HG03575 (cell line): ENCODE measurements around the gene POMT2.
"Not testable (repeated sequence)": the region's sequence is repeated elsewhere in the genome, so short reads cannot be mapped to it uniquely, and the experiment has no call there.

ENCODE experiments used
- ATAC-seq: cut with Tn5 transposase; IDR thresholded peaks from one replicate; pipeline ENCODE4 v1.9.1; 2021; ENCODE audit not compliant: unreplicated experiment, insufficient number of reproducible peaks, low FRiP score; ENCODE audit errors: extremely low read depth

The POMT2 gene, protein sequence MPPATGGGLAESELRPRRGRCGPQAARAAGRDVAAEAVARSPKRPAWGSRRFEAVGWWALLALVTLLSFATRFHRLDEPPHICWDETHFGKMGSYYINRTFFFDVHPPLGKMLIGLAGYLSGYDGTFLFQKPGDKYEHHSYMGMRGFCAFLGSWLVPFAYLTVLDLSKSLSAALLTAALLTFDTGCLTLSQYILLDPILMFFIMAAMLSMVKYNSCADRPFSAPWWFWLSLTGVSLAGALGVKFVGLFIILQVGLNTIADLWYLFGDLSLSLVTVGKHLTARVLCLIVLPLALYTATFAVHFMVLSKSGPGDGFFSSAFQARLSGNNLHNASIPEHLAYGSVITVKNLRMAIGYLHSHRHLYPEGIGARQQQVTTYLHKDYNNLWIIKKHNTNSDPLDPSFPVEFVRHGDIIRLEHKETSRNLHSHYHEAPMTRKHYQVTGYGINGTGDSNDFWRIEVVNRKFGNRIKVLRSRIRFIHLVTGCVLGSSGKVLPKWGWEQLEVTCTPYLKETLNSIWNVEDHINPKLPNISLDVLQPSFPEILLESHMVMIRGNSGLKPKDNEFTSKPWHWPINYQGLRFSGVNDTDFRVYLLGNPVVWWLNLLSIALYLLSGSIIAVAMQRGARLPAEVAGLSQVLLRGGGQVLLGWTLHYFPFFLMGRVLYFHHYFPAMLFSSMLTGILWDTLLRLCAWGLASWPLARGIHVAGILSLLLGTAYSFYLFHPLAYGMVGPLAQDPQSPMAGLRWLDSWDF

DNA sequence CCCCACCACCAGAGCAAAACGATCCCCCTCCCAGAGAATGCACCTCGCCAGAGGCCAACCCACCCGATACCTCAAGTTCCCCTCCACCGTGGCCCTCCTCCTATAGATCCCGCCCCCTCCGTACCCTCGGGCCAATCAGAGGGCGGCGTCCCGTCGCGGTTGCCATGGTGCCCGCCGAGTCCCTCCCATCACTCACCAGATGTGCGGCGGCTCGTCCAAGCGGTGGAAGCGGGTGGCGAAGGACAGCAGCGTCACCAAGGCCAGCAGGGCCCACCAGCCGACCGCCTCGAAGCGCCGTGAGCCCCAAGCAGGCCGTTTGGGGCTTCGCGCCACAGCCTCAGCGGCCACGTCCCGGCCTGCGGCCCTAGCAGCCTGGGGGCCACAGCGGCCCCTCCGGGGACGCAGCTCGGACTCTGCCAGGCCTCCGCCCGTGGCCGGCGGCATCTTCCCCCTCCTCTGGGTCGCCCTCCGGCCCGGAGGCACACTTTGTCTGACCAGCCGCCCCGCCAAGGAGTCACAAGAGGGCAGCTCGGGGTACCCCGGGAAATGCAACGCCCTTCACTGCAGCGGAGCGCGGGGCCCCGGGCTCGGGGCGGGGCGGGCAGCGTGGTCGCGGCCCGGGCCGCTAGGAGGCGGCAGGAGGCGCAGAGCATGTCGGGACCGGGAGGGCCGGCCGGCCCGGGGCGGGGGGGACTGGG is at the start of gene POMT2:
Gene POMT2 (minus strand): TSS at position 646 of the 698 bp plus-strand sequence. CDS start 202 bp downstream, at position 444.
- ATAC-seq, result peak; percentile 50

DNA sequence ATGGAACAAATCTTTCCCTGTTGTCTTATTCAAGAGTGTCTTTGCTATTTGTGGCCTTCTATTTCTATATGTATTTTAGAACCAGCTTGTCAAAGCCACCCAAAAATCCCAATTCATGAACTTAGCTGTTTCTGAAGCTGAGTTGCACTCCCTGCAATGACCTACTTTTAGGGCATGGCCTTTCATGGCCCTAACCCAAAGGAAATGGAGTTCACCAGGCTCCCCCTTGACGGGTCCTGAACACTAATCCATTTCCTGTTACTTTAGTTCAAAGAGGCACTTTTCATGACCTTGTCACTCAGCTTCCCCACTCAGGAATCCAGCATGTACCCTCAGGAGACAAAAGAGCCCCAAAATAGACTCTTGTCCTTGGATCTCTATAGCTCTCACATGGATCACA is 48.6 kb upstream of the POMT2 start:
- no peak for ATAC-seq

DNA sequence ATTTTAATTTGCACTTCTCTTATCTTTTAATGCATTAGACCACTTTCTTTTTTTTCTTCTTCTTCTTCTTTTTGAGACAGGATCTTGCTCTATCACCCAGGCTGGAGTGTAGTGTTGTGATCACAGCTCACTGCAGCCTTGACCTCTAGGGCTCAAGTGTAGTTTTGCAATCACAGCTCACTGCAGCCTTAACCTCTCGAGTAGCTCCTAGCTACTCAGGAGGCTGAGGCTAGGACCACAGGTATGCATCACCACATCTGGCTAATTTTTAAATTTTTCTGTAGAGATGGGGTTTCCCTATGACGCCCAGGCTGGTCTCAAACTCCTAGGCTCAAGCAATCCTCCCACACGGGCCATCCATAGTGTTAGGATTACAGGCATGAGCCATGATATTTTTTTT is 43.5 kb upstream of the POMT2 start:
- ATAC-seq, result no peak

DNA sequence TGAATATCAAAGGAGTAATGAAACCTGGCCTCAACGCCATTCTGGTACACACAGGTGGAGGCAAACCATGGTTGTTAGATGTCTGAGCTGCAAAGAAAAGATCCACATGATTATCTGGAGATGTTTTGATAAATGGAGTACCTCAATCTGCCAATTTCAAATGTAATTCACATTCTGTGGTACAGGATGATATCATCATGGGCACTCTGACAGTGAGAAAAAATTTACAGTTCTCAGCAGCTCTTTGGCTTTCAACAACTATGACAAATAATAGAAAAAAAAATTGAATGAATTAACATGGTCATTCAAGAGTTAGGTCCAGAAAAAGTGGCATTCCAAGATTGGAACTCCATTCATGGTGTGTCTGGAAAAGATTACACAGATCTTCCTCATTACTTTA is 38.9 kb upstream of the POMT2 start:
- no peak for ATAC-seq

DNA sequence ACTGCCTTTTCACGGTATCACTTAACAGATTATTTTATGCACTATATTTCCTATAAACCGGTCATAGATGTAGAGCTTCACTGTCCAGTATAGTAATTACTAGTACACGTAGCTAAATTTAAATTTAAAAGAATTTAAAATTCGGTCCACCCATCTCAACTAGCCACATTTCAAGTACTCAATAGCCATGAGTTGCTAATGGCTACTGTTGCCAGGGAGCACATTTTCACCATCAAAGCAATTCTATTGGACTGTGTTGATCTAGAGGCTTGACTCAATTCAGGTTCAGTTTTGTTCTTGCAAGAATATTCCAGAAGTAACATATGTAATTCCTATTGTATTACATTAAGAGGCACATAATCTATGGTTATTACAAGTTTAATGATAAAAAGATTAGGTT is 36.2 kb upstream of the POMT2 start:
- ATAC-seq, result no peak

DNA sequence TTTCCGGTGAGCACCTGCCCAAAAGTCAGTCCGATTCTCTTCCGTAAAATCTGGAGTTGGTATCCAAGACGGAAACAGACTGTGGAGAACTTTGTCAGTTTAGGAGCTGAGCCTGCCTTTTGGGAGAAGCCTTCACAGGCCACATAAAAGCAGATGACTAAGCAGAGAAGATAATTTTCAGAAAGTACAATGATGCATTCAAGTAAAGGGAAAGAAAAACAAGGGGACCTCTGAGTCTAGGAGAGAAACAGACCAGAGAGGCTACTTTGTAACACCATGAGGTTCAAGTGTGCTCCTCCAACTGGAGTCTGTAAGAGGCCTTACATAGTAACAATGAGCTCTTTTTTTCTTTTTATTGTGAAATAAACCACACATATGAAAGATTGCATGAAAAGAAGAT is 35.1 kb upstream of the POMT2 start:
- no peak for ATAC-seq

DNA sequence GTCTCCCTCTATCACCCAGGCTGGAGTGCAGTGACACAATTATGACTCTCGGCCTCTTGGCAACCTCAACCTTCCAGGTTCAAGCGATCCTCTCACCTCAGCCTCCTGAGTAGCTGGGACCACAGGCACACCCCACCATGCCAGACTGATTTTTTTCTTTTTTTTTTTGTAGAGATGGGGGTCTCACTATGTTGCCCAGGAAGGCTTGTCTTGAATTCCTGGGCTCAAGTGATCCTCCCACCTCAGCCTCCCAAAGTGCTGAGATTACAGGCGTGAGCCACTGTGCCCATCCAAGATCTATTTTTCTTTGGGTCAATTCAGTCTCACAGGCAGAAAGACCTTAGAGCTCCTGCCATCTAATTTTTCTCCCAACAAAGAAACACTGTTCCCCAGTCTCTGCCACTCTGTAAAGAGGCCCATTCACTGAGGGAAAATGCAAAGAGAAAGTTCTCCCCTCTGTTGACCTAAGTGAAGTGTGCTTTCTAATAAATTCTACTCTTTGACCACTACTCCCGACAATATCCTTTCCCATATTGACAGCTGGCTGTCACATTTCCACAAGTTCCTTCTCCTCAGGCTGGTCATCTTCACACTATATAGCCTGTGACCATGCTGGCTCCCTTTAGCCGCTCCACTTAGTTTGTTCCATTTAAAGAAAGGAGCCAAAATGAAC is 32.9 kb upstream of the POMT2 start:
- ATAC-seq, result no peak

DNA sequence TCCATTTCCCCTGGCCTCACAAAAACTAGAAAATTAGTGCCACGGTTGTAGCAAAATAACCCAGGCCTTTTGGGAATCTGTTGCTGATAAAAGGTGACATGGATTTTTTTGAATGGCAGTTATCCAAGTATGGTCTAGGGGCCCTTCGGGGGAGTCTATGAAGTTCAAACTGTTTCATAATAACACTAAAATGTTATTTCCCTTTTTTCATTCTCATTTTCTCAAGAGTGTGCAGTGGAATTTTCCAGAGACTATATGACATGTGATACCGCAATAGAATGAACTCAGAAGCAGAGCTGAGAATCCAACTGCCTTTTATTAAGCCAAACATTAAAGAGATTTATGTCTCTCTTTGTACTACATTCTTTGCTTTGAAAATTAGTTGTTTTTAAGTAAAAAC is 27.1 kb upstream of the POMT2 start:
- ATAC-seq, result no peak

DNA sequence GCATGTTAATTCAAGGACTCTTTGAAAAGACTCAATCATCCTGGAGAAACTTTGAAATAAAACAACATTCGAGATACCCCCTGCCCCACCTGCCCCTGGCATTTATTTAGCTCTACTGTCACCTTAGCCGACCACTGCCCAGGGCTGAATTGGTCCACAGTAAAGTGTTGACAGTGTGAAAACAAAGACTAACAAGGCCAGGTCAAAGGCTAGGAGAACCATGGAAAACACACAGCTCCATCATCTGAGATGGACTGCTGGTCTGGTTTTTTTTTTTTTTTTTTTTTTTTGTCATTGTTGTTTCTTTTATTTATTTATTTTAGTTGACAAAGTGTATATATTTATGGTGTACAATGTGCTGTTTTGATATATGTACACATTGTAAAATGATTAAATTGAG is 25.8 kb upstream of the POMT2 start:
- ATAC-seq, result no peak

DNA sequence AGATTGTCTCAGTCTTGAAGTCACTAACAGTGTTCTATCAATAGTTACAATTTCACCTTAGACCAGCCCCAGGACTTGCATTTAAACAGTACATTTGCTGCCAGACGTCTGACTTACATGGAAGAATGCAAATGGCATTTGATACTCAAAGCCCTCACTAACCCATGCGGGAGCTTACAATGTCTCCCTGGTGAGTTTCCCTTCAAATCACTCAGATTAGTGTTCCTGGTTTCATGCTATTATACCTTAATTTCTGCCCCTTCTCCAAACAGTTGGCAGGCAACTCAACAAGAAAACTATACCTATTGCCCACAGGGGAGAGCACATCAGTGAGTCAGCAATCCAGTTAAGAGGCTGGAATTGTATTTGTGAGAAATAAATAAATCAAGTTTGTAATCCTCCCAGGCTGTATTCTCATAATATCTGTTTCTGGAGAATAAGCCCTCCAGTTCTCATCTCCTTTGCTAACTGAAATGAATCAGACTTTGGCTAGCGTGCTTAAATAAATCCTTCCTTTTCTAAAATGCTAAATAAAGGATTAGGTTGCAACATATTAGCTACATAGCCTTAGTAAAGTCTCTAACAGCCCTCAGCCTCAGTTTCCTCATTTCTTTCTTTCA is 23.8 kb upstream of the POMT2 start:
- no peak for ATAC-seq

DNA sequence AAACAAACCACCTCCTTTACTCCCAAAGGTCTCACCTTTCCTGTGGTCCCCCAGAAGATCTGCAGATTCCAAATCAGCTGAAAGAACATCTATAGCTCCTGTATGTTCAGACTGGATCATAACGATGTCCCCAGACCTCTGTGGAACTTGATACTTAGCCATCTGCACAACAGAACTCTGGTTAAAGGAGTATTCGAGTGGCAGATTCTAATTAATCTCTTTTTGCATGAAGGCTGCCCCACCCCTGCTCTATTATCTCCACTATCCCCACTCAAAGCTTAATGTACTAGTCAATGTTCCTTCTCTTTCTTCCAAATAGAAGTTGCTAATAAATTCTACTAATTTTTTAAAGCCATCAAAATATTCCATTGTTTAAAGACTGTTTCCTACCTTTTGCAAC is 23.0 kb upstream of the POMT2 start:
- no peak for ATAC-seq

DNA sequence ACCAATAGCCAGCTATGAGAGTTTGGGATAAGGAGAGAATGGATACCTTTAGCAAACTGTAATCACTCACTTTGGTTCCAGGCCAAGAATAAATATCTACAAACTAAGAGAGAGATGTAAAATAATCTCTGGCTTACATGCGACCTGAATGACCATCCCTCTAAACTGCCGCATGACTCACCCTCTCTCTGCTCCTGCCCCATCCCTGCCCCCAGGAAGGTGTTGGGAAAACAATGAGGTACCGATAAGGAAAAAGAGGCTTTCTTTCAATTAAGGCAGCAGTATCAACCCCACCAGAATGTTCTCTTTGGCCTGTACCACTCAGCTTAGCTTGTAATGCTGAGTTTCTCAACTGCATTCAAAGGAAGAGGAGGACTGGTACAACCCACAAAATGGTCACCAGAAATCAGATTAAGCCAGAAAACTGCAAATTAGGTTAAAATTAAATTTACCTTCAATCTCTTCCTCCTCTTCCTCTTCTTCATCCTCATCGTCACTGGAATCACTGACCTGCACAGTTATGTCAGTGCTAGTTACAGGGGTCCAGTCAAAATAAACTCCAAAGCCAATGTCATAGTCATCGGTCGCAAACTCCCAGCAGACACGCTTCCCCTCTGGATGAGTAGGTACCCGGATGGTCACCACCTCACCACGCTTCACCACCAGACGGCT is 22.2 kb upstream of the POMT2 start:
- ATAC-seq, result no peak

DNA sequence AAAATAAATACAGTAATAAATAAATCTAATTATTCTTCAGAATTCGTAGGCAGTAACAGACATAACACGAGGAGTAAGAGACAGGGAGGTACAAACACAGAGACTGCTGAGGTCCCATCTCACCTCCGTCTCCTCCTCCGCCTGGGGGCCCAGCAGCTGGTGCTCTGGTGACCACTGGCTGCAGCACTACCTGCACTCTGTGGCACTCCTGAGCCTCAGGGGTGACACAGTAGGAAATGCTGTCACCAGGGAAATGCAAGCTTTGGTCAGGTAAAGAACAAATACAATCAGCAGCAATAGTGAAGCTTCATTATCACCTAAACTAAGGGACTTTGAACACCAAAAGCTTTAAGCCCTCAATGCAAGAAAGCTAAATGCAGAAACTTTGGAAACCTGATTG is 19.7 kb upstream of the POMT2 start:
- no peak for ATAC-seq

DNA sequence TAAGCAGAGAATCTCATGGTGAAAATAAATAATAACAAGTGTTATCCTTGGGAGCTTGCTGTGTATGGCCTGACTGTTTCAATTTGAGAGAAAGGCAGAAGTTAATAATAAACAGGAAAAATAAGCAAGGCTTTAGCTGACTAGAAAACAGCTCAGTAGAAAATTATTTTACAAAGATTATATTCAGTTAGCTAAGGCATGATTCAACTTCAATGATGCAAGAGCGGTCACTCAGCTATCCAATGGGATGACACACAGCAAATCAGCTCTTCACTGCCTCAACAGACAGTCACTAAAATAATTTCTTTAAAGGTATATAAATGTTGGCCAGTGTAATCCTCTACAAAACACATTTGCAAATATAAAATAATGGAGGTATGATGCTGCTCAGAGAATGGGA is 18.7 kb upstream of the POMT2 start:
- no peak for ATAC-seq

DNA sequence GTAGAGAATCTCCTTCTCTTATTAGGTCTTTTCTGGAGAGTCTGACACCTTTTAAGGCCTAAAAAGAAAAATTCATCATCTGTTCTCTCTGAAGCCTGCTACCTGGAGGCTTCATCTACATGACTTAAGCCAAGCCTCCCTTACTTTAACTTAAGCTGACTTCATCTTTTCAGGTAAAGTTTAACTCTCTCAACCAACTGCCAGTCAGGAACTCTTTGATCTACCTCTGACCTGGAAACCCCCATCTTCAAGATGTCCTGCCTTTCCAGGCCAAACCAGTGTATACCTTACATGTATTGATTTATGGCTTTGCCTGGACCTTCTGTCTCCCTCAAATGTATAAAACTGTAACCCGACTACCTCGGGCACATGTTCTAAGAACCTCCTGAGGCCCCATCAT is 17.6 kb upstream of the POMT2 start:
- no peak for ATAC-seq

DNA sequence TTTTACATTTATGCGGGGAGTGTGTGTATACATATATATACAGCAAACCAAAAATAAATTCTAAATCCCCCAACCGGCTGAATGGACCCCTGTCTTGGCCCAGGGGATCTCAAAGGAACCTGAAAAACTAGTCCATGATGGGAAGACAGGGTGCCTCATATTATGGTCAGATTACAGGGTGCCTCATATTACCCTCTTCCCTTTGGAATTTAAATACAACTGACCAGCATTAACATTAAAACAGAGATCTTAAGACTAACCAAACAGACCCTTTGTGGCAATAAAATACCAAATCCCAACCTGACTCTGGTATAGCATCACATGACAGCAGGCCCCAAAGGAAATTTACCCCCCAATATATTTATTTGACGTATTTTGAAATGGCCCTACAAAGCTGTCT is 17.2 kb upstream of the POMT2 start:
- ATAC-seq, result no peak

DNA sequence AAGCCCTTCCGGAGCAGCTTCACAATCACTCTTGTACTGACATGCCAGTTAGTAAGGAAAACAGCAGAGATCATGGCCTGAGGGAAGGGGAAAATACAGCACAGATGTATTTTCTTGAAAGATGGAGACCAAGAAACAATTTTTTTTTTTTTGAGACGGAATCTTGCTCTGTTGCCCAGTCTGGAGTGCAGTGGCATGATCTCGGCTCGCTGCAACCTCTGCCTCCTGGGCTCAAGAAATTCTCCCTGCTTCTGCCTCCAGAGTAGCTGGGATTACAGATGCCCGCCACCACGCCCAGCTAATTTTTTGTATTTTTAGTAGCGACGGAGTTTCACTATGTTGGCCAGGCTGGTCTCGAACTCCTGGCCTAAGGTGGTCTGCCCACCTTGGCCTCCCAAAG is 16.6 kb upstream of the POMT2 start:
- not testable (repeated sequence) for ATAC-seq

DNA sequence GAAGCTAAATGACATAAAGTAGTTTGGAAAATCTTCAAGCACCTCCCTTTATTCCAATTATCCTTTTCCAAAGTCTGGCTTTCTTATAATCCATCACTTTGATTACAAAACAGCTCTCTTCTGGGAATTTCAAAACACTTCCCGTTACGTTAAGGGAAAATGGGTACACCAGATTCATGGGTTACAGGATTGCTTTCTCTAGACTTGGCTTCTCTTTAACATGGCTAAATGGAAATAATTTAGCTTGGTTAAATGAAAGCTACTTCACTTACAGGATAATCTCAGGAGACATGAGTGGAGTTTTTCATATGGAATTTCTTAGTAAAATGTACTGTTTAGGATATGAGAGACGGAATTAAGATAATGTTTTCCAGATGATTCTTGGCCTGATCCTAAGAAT is 14.9 kb upstream of the POMT2 start:
- ATAC-seq, result no peak

DNA sequence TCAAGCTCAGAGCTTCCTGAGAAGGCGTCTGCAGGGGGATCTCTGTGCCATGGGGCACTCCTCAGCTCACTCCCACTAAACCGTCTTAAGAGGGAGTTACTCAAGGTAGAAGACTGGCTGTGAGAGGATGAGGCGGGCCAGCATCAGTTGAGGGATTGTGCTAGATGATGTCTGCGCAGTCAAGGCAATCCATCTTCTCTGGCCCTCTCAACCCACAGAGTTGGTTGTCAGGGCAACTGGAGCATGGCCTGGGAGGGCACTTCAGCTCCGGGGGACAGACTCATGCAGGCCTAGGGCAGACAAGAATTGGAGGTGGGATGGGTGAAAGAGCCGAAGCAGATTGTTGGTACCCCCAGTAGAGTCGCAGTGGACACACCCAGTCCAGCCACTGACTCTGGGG is 9.2 kb upstream of the POMT2 start:
- no peak for ATAC-seq
